ENCODE data around the gene TMX3.

DNA sequence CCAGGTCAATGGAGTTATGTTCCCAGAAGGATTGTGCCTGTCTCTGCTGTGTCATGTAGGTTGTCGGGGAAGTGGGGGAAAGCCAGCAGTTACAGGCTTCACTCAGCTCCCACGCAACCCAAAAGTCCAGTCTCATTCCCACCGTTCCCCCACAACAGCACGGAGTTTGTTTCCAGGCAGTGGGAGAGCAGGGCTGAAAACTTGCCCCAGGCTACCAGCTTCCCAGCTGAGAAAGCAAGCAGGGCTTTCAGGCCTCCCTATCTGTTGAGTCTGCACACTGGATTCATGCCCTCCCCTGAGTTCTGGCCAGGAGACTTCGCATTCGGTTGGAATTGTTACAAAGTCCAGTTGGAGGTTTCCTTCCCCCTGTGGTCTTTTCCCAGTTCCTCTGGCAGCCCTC is 76.3 kb downstream of the TMX3 start:
- TF ChIP-seq GATA2 (IDR thresholded peaks at IDR 0.05; ENCODE audit: insufficient read depth, insufficient read length, low read depth, low read length) (no peak), EZH2 (IDR thresholded peaks at IDR 0.05; ENCODE audit: borderline replicate concordance, low read depth, low read length, severe bottlenecking) (no peak), POLR2A (IDR thresholded peaks at IDR 0.05; ENCODE audit: low read depth, low read length) (no peak), JUN (IDR thresholded peaks at IDR 0.05; ENCODE audit: borderline replicate concordance, insufficient read depth, insufficient read length, low read depth) (no peak)
- TF ChIP-seq, protein P1, sequence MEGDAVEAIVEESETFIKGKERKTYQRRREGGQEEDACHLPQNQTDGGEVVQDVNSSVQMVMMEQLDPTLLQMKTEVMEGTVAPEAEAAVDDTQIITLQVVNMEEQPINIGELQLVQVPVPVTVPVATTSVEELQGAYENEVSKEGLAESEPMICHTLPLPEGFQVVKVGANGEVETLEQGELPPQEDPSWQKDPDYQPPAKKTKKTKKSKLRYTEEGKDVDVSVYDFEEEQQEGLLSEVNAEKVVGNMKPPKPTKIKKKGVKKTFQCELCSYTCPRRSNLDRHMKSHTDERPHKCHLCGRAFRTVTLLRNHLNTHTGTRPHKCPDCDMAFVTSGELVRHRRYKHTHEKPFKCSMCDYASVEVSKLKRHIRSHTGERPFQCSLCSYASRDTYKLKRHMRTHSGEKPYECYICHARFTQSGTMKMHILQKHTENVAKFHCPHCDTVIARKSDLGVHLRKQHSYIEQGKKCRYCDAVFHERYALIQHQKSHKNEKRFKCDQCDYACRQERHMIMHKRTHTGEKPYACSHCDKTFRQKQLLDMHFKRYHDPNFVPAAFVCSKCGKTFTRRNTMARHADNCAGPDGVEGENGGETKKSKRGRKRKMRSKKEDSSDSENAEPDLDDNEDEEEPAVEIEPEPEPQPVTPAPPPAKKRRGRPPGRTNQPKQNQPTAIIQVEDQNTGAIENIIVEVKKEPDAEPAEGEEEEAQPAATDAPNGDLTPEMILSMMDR (IDR thresholded peaks at IDR 0.05; ENCODE audit: extremely low read depth in 1 of 2, insufficient read depth in 1 of 2, low read depth in 1 of 2, low read length in 2 of 2), result no peak

Measured in endothelial cell of umbilical vein (primary cell).